HL-60/S4 treated with phorbol 12-myristate 13-acetate at 8.2 ng/mL for 4 days and 3 days (cell line): ENCODE results near the gene PURB.

Experiments used
- in situ Hi-C: fragments of 300-500 bp; cut with MboI; formaldehyde crosslinking; loops from 2 replicates; pipeline ENCODE4 v1.15.0; 2022; ENCODE audit warnings: low sequenced_read_pairs

PURB gene

GRCh38 chr7:44854644-44855364, 30.5 kb downstream of the PURB start:
- in situ Hi-C loops: loop anchor here (5.0 kb wide), 1 partner anchor 67 kb away; no protein-coding TSS in a partner anchor

- in situ Hi-C loops: no loop called here
These were observed 31.9 kb downstream of the PURB start for GRCh38 chr7:44853391-44853790.

DNA sequence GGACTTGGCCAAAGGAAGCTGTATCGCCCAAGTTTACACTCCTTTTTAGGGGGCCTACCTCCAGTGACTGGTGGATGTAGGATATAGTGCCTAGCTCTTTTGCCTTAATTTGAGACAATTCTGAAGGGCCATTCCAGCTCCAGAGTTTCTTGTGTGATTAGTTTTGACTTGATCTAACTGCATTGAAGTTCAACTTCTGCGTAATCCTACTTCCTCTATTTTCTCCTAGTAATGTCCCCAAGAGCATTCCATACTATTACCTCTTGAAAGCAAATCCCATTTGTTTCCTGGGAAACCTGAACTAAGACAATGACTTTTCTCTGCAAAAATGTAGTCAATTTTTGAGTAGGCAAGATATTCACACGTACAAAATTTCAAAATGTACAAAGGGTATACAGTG, 32.7 kb downstream of the PURB start:
- in situ Hi-C loops: no loop called here

DNA sequence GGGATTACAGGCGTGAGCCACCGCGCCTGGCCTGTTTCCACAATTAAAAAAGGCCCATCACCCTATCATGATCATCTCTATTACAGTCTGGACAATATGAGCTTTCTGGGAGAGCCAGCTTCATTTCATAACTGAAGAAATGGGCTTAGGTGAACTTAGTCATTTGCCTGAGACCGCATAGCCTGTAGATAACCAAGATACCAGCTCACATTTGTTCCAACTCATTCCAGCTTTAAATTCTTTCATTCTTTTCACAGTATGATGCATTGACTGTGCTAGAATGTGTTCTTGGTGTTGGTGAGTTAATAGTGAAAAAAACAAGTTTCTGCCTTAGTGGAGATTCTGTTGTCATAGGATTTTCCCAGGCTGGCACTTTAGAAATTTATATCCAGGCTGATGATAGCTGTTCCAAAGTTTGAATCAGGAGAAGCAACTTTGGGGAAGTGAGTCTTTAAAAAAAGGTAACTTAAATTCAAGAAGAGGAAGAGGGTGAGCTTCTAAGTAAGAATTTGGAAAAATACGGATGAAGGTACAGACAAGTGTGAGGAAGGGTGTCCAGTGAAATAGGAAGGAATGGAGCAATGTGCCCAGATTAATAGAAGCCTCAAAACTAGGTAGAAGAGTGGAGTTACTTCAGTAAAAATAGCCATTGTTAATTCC, 35.3 kb downstream of the PURB start:
- in situ Hi-C loops: loop anchor here (25.0 kb wide), 1 partner anchor 263 kb away; the partner anchor contains the start of gene TMED4

GRCh38 chr7:44849259-44849884, 36.0 kb downstream of the PURB start:
- in situ Hi-C loops: loop anchor here (25.0 kb wide), 1 partner anchor 262 kb away; the partner anchor contains the start of gene TMED4

- in situ Hi-C loops: loop anchor here (25.0 kb wide), 1 partner anchor 261 kb away; the partner anchor contains the start of gene TMED4
These were observed 37.3 kb downstream of the PURB start, which contains the start of gene H2AZ2 for GRCh38 chr7:44847920-44848634. TSS of gene H2AZ2 (minus strand) at chr7:44848087. CDS start at chr7:44847971, 116 bp downstream.

- in situ Hi-C loops: loop anchor here (25.0 kb wide), 1 partner anchor 260 kb away; the partner anchor contains the start of gene TMED4
These were observed 37.8 kb downstream of the PURB start for GRCh38 chr7:44847509-44847919.

GRCh38 chr7:44846816-44847508, 38.4 kb downstream of the PURB start:
- in situ Hi-C loops: loop anchor here (25.0 kb wide), 1 partner anchor 260 kb away; the partner anchor contains the start of gene TMED4

GRCh38 chr7:44846390-44846789, 38.9 kb downstream of the PURB start:
- in situ Hi-C loops: loop anchor here (25.0 kb wide), 1 partner anchor 259 kb away; the partner anchor contains the start of gene TMED4

- in situ Hi-C loops: loop anchor here (25.0 kb wide), 1 partner anchor 258 kb away; the partner anchor contains the start of gene TMED4
These were observed 39.9 kb downstream of the PURB start for GRCh38 chr7:44845451-44845850.

DNA sequence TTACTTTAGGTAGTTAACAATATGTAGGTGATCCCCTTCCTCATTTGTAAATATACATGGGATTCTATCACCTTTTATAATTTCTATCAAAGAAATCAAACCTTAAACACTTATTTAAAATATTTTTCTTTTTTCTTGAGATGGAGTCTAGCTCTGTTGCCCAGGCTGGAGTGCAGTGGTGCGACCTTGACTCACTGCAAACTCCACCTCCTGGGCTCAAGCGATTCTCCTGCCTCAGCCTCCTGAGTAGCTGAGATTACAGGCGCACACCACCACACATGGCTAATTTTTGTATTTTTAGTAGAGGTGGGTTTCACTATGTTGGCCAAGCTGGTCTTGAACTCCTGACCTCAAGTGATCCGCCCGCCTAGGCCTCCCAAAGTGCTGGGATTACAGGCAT, 41.9 kb downstream of the PURB start:
- in situ Hi-C loops: loop anchor here (25.0 kb wide), 1 partner anchor 256 kb away; the partner anchor contains the start of gene TMED4

DNA sequence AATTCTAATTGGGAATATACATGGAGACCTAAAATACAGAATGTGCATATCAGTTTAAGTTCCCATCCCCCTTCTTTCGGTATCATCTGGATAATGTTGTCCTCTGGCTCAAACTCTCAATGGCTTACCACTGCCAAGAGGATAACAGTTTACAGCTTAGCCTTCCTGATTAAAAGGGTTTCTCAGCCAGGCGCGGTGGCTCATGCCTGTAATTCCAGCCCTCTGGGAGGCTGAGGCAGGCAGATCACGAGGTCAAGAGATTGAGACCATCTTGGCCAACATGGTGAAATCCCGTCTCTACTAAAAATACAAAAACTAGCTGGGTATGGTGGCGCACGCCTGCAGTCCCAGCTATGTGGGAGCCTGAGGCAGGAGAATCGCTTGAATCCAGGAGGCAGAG, 42.7 kb downstream of the PURB start:
- in situ Hi-C loops: loop anchor here (25.0 kb wide), 1 partner anchor 255 kb away; the partner anchor contains the start of gene TMED4

DNA sequence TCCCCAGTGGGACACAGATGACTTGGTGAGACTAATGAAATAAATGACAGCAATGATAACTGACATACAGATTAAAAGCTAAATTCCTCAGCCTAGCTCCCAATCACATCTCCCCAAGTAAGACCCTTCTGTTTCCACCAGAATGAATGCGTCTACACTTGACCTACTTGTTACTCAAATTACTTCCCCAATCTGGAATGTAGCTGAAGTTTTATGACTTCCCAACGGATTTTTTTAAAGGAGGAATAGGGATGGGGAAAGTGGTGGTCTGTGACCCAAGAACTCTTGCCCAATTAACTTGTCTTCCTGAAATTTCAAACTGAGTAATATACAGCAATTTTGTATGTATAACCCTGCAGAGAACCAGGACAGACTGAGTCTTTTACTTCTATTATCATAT, 46.6 kb downstream of the PURB start:
- in situ Hi-C loops: loop anchor here (25.0 kb wide), 1 partner anchor 251 kb away; the partner anchor contains the start of gene TMED4

DNA sequence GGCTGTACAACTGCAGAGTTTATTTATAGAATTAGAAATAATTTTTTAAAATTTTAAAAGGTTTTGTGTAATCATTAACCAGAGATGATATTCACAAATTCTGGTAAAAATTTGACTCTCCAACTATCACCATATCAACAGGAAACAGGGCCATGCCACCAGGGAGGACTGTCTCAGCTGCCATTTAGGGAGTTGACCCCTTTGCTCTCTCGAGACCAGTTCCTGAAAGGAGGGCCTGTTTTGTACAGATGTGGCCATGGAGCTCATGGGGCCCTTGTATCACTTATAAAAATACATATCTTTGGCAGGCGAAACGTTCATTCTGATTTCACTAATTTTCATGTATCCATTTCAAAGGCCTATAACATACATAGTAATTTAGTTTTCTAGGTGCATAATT, 57.8 kb downstream of the PURB start:
- in situ Hi-C loops: loop anchor here (25.0 kb wide), 1 partner anchor 240 kb away; the partner anchor contains the start of gene TMED4
